Stomach smooth muscle (tissue), 2 donors: ENCODE results near the gene CDC42SE2.
"Not testable (repeated sequence)": the region's sequence is repeated elsewhere in the genome, so short reads cannot be mapped to it uniquely, and the experiment has no call there.

Source experiments
- H3K27ac ChIP-seq: one replicate; pipeline ENCODE4 v1.7.0; 2013; ENCODE audit warnings: mild to moderate bottlenecking, low read length, inconsistent platforms
- H3K27me3 ChIP-seq, 2 donors: one replicate each; pipeline ENCODE4 v1.7.0; 2013; ENCODE audit warnings: low read length in 2 of 2; ENCODE audit not compliant: insufficient read depth in 2 of 2, control insufficient read depth in 1 of 2
- H3K36me3 ChIP-seq, 2 donors: one replicate each; pipeline ENCODE4 v1.7.0; 2013; ENCODE audit warnings: low read length in 2 of 2; ENCODE audit not compliant: control insufficient read depth in 2 of 2, insufficient read depth in 2 of 2
- H3K4me1 ChIP-seq: one replicate; pipeline ENCODE4 v1.7.0; 2013; ENCODE audit warnings: low read length; ENCODE audit not compliant: control insufficient read depth, insufficient read depth
- H3K4me3 ChIP-seq, 2 donors: one replicate each; pipeline ENCODE4 v1.7.0; 2013; ENCODE audit warnings: low read length in 2 of 2
- H3K9ac ChIP-seq, 2 donors: one replicate each; pipeline ENCODE4 v1.7.0; 2013; ENCODE audit warnings: low read length in 2 of 2, mild to moderate bottlenecking in 1 of 2
- H3K9me3 ChIP-seq, 2 donors: one replicate each; pipeline ENCODE4 v1.7.0; 2013; ENCODE audit warnings: low read length in 2 of 2; ENCODE audit not compliant: control insufficient read depth in 2 of 2
- donor health status: healthy.
- donor health status: Pancreatic carcinoma.

CDC42SE2 gene

GRCh38 chr5:131344288-131344687, 80.4 kb downstream of the CDC42SE2 start:
- not testable (repeated sequence) for H3K36me3 ChIP-seq, H3K9ac ChIP-seq, H3K4me3 ChIP-seq, H3K9me3 ChIP-seq, H3K27ac ChIP-seq, H3K4me1 ChIP-seq, H3K27me3 ChIP-seq

GRCh38 chr5:131346204-131346603, 82.4 kb downstream of the CDC42SE2 start:
- not testable (repeated sequence) for H3K4me3 ChIP-seq, H3K9ac ChIP-seq, H3K36me3 ChIP-seq, H3K9me3 ChIP-seq, H3K4me1 ChIP-seq, H3K27ac ChIP-seq, H3K27me3 ChIP-seq

- Histone ChIP-seq H3K36me3 (no peaks in the 10 kb centered on the region), H3K4me1 (no peaks in the 10 kb centered on the region), H3K4me3 (no peak overlapping the region), H3K27ac (no peak overlapping the region), H3K9me3 (no peaks in the 10 kb centered on the region), H3K9ac (no peak overlapping the region), H3K27me3 (no peaks in the 10 kb centered on the region)
Measured at GRCh38 chr5:131353991-131354390, 90.1 kb downstream of the CDC42SE2 start.

GRCh38 chr5:131355971-131356528, 92.2 kb downstream of the CDC42SE2 start:
- Histone ChIP-seq H3K27ac (no peak overlapping the region), H3K9me3 (no peaks in the 10 kb centered on the region), H3K27me3 (no peaks in the 10 kb centered on the region), H3K9ac (no peak overlapping the region), H3K4me3 (no peak overlapping the region), H3K36me3 (peaks cover 0 to 4% of the 10 kb centered on the region in 2 donors), H3K4me1 (no peaks in the 10 kb centered on the region)

GRCh38 chr5:131356619-131357018, 92.8 kb downstream of the CDC42SE2 start:
- Histone ChIP-seq H3K27ac (no peak overlapping the region), H3K4me1 (no peaks in the 10 kb centered on the region)

GRCh38 chr5:131357739-131358561, 94.1 kb downstream of the CDC42SE2 start:
- no peaks in the 10 kb centered on the region for H3K4me1 ChIP-seq

More at GRCh38 chr5:131356619-131357018, 92.8 kb downstream of the CDC42SE2 start:
- Histone ChIP-seq H3K9ac (no peak overlapping the region), H3K27me3 (no peaks in the 10 kb centered on the region), H3K4me3 (no peak overlapping the region), H3K36me3 (peaks cover 0 to 4% of the 10 kb centered on the region in 2 donors), H3K9me3 (no peaks in the 10 kb centered on the region)

GRCh38 chr5:131361677-131362315, 97.9 kb downstream of the CDC42SE2 start:
- no peaks in the 10 kb centered on the region for H3K4me1 ChIP-seq
- H3K27ac ChIP-seq: no peak overlapping the region
- H3K36me3 ChIP-seq: peaks cover 0 to 4% of the 10 kb centered on the region in 2 donors
- H3K9ac ChIP-seq: no peak overlapping the region
- H3K4me3 ChIP-seq: no peak overlapping the region
- H3K27me3 ChIP-seq: no peaks in the 10 kb centered on the region
- no peaks in the 10 kb centered on the region for H3K9me3 ChIP-seq

More at GRCh38 chr5:131357739-131358561, 94.1 kb downstream of the CDC42SE2 start:
- Histone ChIP-seq H3K9ac (no peak overlapping the region), H3K9me3 (no peaks in the 10 kb centered on the region), H3K36me3 (peaks cover 0 to 4% of the 10 kb centered on the region in 2 donors), H3K27me3 (no peaks in the 10 kb centered on the region), H3K4me3 (no peak overlapping the region), H3K27ac (no peak overlapping the region)

- Histone ChIP-seq H3K4me1 (no peaks in the 10 kb centered on the region), H3K4me3 (no peak overlapping the region), H3K36me3 (peaks cover 0 to 4% of the 10 kb centered on the region in 2 donors), H3K9ac (no peak overlapping the region), H3K9me3 (no peaks in the 10 kb centered on the region), H3K27ac (no peak overlapping the region), H3K27me3 (no peaks in the 10 kb centered on the region)
Measured at GRCh38 chr5:131363811-131364506, 100.1 kb downstream of the CDC42SE2 start.

GRCh38 chr5:131364507-131365050, 100.7 kb downstream of the CDC42SE2 start:
- no peak overlapping the region for H3K27ac ChIP-seq
- no peaks in the 10 kb centered on the region for H3K9me3 ChIP-seq
- no peaks in the 10 kb centered on the region for H3K36me3 ChIP-seq
- H3K4me3 ChIP-seq: no peak overlapping the region
- no peak overlapping the region for H3K9ac ChIP-seq
- H3K27me3 ChIP-seq: no peaks in the 10 kb centered on the region
- no peaks in the 10 kb centered on the region for H3K4me1 ChIP-seq

- Histone ChIP-seq H3K9me3 (no peaks in the 10 kb centered on the region), H3K27me3 (no peaks in the 10 kb centered on the region), H3K27ac (no peak overlapping the region), H3K4me3 (no peak overlapping the region), H3K4me1 (no peaks in the 10 kb centered on the region), H3K36me3 (no peaks in the 10 kb centered on the region), H3K9ac (no peak overlapping the region)
Measured at GRCh38 chr5:131366428-131366827, 102.6 kb downstream of the CDC42SE2 start.
